Parathyroid adenoma (tissue), 2 donors: Measurements from ENCODE around the gene NCKAP5.

Experiments used
- H2AFZ ChIP-seq: fragments of 300-600 bp; sonication (generic); one replicate; pipeline ENCODE4 v1.7.0; 2017; ENCODE audit warnings: antibody characterized with exemption, mild to moderate bottlenecking
- H3K27ac ChIP-seq: fragments of 300-600 bp; sonication (generic); one replicate; pipeline ENCODE4 v1.7.0; 2017
- H3K27me3 ChIP-seq: fragments of 300-600 bp; sonication (generic); one replicate; pipeline ENCODE4 v1.7.0; 2017; ENCODE audit warnings: low read length; ENCODE audit not compliant: control insufficient read depth, insufficient read depth
- H3K36me3 ChIP-seq: fragments of 300-600 bp; sonication (generic); one replicate; pipeline ENCODE4 v1.7.0; 2017; ENCODE audit warnings: low read length; ENCODE audit not compliant: control insufficient read depth, insufficient read depth
- H3K4me1 ChIP-seq: fragments of 300-600 bp; sonication (generic); one replicate; pipeline ENCODE4 v1.7.0; 2017; ENCODE audit warnings: control low read depth
- H3K4me2 ChIP-seq: fragments of 300-600 bp; sonication (generic); one replicate; pipeline ENCODE4 v1.7.0; 2017; ENCODE audit warnings: low read length
- H3K4me3 ChIP-seq: fragments of 300-600 bp; sonication (generic); one replicate; pipeline ENCODE4 v1.7.0; 2017; ENCODE audit warnings: low read depth, low read length
- H3K79me2 ChIP-seq: fragments of 300-600 bp; sonication (generic); one replicate; pipeline ENCODE4 v1.7.0; 2017; ENCODE audit warnings: control low read depth
- H3K9ac ChIP-seq: fragments of 300-600 bp; sonication (generic); one replicate; pipeline ENCODE4 v1.7.0; 2017; ENCODE audit warnings: mild to moderate bottlenecking
- H3K9me3 ChIP-seq: fragments of 300-600 bp; sonication (generic); one replicate; pipeline ENCODE4 v1.7.0; 2017; ENCODE audit warnings: low read length; ENCODE audit not compliant: control insufficient read depth
- TF ChIP-seq, protein P1 (sequence below): fragments of 300-600 bp; sonication (generic); IDR thresholded peaks from one replicate; pipeline ENCODE4 v1.7.0; 2017; ENCODE audit warnings: antibody characterized with exemption, mild to moderate bottlenecking
- donor health status: primary hyperparathyroidism.

Gene NCKAP5

GRCh38 chr2:133197156-133197555 is 371.1 kb downstream of the NCKAP5 start:
- Histone ChIP-seq H3K27me3 (no peaks in the 10 kb centered on the region), H3K79me2 (no peaks in the 10 kb centered on the region), H3K9ac (no peak overlapping the region), H3K36me3 (no peaks in the 10 kb centered on the region), H3K27ac (no peak overlapping the region), H2AFZ (no peak overlapping the region), H3K4me2 (no peak overlapping the region), H3K4me1 (no peaks in the 10 kb centered on the region), H3K4me3 (no peak overlapping the region), H3K9me3 (no peaks in the 10 kb centered on the region)
- TF ChIP-seq, protein P1, sequence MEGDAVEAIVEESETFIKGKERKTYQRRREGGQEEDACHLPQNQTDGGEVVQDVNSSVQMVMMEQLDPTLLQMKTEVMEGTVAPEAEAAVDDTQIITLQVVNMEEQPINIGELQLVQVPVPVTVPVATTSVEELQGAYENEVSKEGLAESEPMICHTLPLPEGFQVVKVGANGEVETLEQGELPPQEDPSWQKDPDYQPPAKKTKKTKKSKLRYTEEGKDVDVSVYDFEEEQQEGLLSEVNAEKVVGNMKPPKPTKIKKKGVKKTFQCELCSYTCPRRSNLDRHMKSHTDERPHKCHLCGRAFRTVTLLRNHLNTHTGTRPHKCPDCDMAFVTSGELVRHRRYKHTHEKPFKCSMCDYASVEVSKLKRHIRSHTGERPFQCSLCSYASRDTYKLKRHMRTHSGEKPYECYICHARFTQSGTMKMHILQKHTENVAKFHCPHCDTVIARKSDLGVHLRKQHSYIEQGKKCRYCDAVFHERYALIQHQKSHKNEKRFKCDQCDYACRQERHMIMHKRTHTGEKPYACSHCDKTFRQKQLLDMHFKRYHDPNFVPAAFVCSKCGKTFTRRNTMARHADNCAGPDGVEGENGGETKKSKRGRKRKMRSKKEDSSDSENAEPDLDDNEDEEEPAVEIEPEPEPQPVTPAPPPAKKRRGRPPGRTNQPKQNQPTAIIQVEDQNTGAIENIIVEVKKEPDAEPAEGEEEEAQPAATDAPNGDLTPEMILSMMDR = no peak

GRCh38 chr2:133194777-133195335 is 373.4 kb downstream of the NCKAP5 start:
- Histone ChIP-seq H3K4me1 (no peaks in the 10 kb centered on the region), H2AFZ (no peak overlapping the region), H3K9ac (no peak overlapping the region), H3K27me3 (no peaks in the 10 kb centered on the region), H3K4me2 (no peak overlapping the region), H3K36me3 (no peaks in the 10 kb centered on the region), H3K27ac (no peak overlapping the region), H3K4me3 (no peak overlapping the region), H3K9me3 (no peaks in the 10 kb centered on the region), H3K79me2 (no peaks in the 10 kb centered on the region)
- TF ChIP-seq, protein P1 = no peak

DNA sequence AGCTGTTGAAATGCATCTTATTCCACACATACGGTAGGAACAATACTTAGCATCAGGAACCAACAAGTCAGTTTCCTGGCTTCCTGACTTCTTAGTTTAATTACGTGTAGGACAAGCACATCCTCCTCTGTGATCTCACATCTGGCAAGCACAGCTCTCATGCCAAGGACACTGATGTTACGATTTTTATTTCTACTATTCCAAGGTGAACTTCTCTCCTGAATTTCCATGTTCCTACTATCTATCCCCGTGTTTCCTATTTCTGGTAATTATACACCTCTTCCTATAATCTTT is 374.0 kb downstream of the NCKAP5 start:
- Histone ChIP-seq H3K4me1 (no peaks in the 10 kb centered on the region), H3K27ac (no peak overlapping the region), H3K79me2 (no peaks in the 10 kb centered on the region), H3K9ac (no peak overlapping the region), H3K4me2 (no peak overlapping the region), H3K4me3 (no peak overlapping the region), H3K27me3 (no peaks in the 10 kb centered on the region), H3K36me3 (no peaks in the 10 kb centered on the region), H3K9me3 (no peaks in the 10 kb centered on the region), H2AFZ (no peak overlapping the region)
- TF ChIP-seq, protein P1 = no peak

DNA sequence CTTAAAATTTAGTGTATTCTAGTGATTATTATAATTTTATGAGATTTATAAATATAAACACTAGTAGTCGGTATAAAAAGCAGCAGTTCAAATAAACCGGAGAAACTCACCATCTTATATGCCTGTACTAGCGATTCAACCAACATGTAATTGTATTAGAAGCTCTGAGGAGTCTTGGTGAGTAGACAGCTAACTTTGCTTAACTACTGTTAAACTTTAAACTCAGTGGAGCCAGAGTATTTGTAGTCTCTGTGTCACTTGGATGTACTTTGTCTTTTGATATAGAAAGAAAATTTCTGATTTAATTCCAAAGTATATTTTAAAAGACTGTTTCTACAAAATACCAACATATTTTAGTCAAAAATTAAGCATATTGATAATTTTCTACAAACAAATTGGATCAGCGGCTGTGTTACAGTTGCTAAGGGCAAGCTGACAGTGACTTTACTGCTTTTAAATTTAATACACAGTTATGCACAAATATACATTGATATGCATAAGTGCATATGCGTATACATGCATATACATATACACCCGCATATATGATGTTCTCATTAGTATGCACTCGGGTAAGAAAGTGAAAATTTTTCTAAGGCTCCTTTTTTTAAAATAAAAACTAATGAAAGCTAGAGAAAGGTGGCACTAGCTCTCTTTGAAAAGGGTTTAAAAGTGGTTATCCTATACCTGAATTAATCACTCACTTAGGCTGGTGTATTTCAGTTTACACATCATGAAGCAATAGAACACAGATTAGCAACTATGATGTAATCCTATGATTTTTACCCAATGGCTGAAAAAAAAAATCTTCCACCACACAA is 374.5 kb downstream of the NCKAP5 start:
- TF ChIP-seq, protein P1 = no peak
- Histone ChIP-seq H3K4me1 (no peaks in the 10 kb centered on the region), H2AFZ (no peak overlapping the region), H3K36me3 (no peaks in the 10 kb centered on the region), H3K4me2 (no peak overlapping the region), H3K27me3 (no peaks in the 10 kb centered on the region), H3K27ac (no peak overlapping the region), H3K9ac (no peak overlapping the region), H3K9me3 (no peaks in the 10 kb centered on the region), H3K79me2 (no peaks in the 10 kb centered on the region), H3K4me3 (no peak overlapping the region)

- no peaks in the 10 kb centered on the region for H3K36me3 ChIP-seq
- H3K4me3 ChIP-seq = no peak overlapping the region
- TF ChIP-seq, protein P1 = no peak
- no peak overlapping the region for H3K9ac ChIP-seq
- H3K4me1 ChIP-seq = no peaks in the 10 kb centered on the region
- H3K79me2 ChIP-seq = no peaks in the 10 kb centered on the region
- H3K4me2 ChIP-seq = no peak overlapping the region
- H3K27me3 ChIP-seq = no peaks in the 10 kb centered on the region
- no peak overlapping the region for H3K27ac ChIP-seq
- no peak overlapping the region for H2AFZ ChIP-seq
- H3K9me3 ChIP-seq = no peaks in the 10 kb centered on the region
Observed at GRCh38 chr2:133192028-133192427, 376.2 kb downstream of the NCKAP5 start.
